Stimulated activated CD4-positive, alpha-beta T cell treated with anti-CD3 and anti-CD28 coated beads, Interleukin-15, amount 100 ng/mL, for 24 hours (primary cell): Measurements from ENCODE around the gene LIPM.

Source experiments
- DNase-seq: peaks from one replicate; pipeline ENCODE4 v3.0.0-alpha.2; 2020

Gene LIPM

GRCh38 chr10:88841316-88842111 is 39.0 kb downstream of the LIPM start:
- DNase-seq: no peak

- DNase-seq: no peak
Observed at GRCh38 chr10:88843171-88843570, 40.6 kb downstream of the LIPM start.

- DNase-seq: no peak
Observed at GRCh38 chr10:88848499-88848898, 46.0 kb downstream of the LIPM start.

- no peak for DNase-seq
Observed at GRCh38 chr10:88849234-88849633, 46.7 kb downstream of the LIPM start.

- DNase-seq: no peak
Observed at GRCh38 chr10:88850712-88851111, 48.2 kb downstream of the LIPM start.

- DNase-seq: no peak
Observed at GRCh38 chr10:88851706-88852105, 49.2 kb downstream of the LIPM start, which contains the start of gene ANKRD22. Gene ANKRD22, minus strand, starts transcription at chr10:88851844. Its CDS starts 237 bp downstream, at chr10:88851607.

GRCh38 chr10:88852327-88852726 is 49.8 kb downstream of the LIPM start:
- DNase-seq: no peak

GRCh38 chr10:88853155-88853881 is 50.8 kb downstream of the LIPM start:
- no peak for DNase-seq

- no peak for DNase-seq
Observed at GRCh38 chr10:88854684-88855083, 52.2 kb downstream of the LIPM start.

- DNase-seq: no peak
Observed at GRCh38 chr10:88857831-88858230, 55.3 kb downstream of the LIPM start.

GRCh38 chr10:88858491-88858890 is 56.0 kb downstream of the LIPM start:
- no peak for DNase-seq

GRCh38 chr10:88861036-88861435 is 58.5 kb downstream of the LIPM start:
- DNase-seq: no peak

- no peak for DNase-seq
Observed at GRCh38 chr10:88865281-88865876, 62.8 kb downstream of the LIPM start.

GRCh38 chr10:88866454-88866853 is 63.9 kb downstream of the LIPM start:
- DNase-seq: no peak

GRCh38 chr10:88870089-88870488 is 67.6 kb downstream of the LIPM start:
- no peak for DNase-seq
